Tibial nerve (tissue), 4 donors: Measurements from ENCODE around the gene SYK.

Experiments
- CTCF ChIP-seq, 5 experiments: fragments of 200-600 bp in 3 of 5; fragments of 450-650 bp in 2 of 5; sonication (generic) in 3 of 5; IDR thresholded peaks; one replicate each; pipeline ENCODE4 v1.5.1; 2016 to 2019; ENCODE audit warnings: antibody characterized with exemption in 5 of 5, mild to moderate bottlenecking in 3 of 5, moderate library complexity in 2 of 5
- EP300 ChIP-seq, 2 donors: sonication (generic); formaldehyde crosslinking; IDR thresholded peaks; one replicate each; pipeline ENCODE4 v1.6.1; 2017; ENCODE audit warnings: antibody characterized with exemption in 2 of 2, mild to moderate bottlenecking in 1 of 2

GRCh38 chr9:90872835-90873294 is 71.2 kb downstream of the SYK start:
- no peak for TF ChIP-seq CTCF (IDR thresholded peaks at IDR 0.05)
- no peak for TF ChIP-seq EP300 (IDR thresholded peaks at IDR 0.05)
